Glomerular visceral epithelial cell (primary cell): ENCODE results near the gene UCN.
"Not testable (repeated sequence)": the region's sequence is repeated elsewhere in the genome, so short reads cannot be mapped to it uniquely, and the experiment has no call there.

ENCODE experiments used
- DNase-seq: peaks from one replicate; pipeline ENCODE4 v3.0.0-alpha.2; 2016; ENCODE audit errors: extremely low spot score

The UCN gene

GRCh38 chr2:27284996-27285395 lies 23.2 kb downstream of the UCN start:
- DNase-seq = no peak

GRCh38 chr2:27282892-27283291 lies 25.4 kb downstream of the UCN start:
- no peak for DNase-seq

- no peak for DNase-seq
Measured at GRCh38 chr2:27281855-27282559, 26.2 kb downstream of the UCN start, which contains the start of gene TRIM54. Gene TRIM54 (plus strand): TSS chr2:27282429. CDS start chr2:27282732, 303 bp downstream.

DNA sequence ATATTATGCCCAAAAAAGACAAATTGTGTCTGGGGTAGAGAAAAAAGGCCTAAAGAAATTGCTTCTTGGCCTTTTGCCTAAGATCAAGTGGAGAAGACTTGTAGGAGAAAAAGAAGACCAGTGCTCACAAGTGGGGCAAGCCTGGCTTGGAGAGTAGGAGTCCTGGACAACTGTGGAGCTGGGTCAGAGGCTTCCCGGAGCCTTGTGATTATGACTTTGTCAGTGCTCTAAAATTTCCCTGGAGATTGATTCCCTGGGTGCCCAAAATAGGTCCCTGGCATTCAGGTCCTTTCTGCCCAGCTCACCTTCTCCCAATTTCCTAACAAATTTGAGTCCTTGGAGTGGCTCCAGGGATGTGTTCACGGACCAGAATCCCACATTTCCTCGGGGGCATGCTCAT lies 26.8 kb downstream of the UCN start:
- DNase-seq = no peak

- no peak for DNase-seq
Measured at GRCh38 chr2:27280826-27281225, 27.4 kb downstream of the UCN start.

DNA sequence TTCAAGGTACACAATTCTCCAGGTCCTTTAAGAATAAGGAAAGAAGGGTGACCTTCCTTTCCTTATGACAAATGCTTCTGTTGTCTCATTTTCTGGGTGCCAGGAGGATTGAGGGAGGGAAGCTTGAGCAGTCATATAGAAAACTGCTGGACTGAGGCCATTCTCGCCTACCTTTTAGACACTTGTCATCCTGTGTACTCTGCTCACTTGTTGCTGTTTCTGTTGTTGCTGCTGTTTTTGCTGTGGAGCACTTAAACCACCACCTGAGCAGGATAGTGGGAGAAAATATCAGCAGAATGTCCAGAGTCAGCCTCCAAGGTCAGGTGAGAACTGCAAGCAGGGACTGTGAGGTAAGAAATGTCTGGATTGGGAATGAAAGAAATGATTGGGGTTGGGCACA lies 30.2 kb downstream of the UCN start:
- DNase-seq = no peak

DNA sequence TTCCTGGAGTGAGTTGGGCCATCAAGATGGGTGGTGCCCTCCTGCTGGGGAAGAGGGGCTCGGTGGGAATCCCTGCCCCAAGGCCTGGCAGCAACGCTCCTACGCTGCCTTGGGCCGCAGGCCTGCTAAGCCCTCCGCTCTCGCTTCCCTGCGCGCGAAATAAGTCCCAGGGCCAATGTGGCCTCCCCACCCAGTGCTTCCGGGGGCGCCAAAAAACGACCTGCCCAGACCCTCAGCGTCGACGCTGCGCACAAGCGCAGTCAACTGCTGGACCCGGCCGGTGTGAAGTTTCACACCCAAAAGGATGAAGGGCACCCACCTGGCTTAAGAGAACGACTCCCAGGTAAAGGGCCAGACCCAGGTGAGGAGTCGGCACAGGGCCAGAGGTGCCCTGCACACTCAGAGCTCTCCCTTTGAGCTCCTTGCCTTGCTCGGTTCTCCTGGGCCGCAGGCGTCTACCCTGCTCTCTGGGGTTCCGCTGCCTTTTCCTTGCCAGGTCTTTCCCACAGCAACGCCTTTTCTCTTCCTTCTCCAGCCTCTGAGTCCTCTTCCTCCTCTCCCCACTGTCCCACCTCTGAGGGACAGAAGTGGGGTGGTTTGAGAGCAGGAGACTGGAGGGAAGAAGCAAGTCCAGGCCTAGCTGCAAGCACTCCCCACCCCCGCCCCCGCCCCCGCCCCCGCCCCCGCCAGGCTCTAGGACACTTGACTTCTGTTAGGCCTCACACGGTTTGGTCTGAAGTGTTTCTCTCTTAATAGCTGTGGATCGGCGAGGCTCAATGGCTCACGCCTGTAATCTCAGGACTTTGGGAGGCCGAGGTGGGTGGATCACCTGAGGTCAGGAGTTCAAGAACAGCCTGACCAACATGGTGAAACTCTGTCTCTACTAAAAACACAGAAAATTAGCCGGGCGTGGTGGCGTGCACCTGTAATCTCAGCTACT lies 32.8 kb downstream of the UCN start, which contains the start of gene DNAJC5G:
TSS of gene DNAJC5G (plus strand) at position 223 of the 940 bp plus-strand sequence. CDS start 1,296 bp downstream, outside the sequence.
- no peak for DNase-seq

GRCh38 chr2:27272537-27273522 lies 35.4 kb downstream of the UCN start:
- DNase-seq = not testable (repeated sequence)

GRCh38 chr2:27271631-27272340 lies 36.5 kb downstream of the UCN start:
- DNase-seq = no peak

- no peak for DNase-seq
Measured at GRCh38 chr2:27270670-27271069, 37.6 kb downstream of the UCN start.

DNA sequence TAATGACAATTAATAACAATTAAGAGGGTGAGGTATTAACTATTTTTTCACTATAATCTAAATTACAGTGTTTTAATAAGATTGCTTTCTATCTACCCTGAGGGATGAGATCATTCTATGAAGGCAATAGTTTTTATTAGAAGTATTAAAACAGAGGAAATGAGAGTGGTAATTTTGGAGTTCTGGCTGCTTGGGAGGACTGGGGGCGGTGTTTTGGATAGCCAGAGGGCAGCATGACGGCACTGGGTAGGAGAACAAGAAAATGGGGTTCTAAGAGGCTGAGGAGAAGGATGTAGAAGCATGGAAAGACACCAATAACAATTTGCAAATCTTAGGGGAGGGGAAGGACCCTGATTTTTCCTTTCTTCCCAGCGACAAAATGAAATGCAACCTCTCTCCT lies 38.1 kb downstream of the UCN start:
- no peak for DNase-seq

DNA sequence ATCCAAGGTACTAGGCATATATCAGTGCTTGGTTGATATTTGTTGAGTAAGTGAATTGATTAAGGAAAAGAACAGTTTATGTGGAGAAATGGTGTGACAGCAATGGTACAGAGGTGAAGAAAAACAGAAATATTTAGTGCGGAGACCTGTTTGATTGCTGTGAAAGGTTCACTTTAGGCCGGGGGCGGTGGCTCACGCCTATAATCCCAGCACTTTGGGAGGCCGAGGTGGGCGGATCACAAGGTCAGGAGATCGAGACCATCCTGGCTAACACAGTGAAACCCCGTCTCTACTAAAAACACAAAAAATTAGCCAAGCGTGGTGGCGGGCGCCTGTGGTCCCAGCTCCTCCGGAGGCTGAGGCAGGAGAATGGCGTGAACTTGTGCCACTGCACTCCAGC lies 39.9 kb downstream of the UCN start:
- not testable (repeated sequence) for DNase-seq

DNA sequence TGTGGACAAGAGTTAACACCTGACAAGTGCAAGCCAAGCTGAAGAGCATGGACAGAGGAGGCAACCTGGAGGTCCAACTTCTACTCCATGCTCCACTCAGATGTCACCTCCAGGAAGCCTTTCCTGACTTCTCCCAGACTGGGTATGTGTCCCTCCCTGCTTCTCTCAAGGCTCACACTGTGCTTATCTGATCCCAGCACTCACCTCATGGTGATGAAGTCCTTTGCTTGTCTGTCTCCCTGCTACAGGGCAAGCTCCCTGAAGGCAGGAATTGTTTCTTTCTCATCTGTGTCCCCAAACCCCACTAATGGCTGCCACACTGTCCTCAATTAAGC lies 42.7 kb downstream of the UCN start:
- no peak for DNase-seq

- peak; percentile 47 for DNase-seq
Measured at GRCh38 chr2:27264753-27265535, 43.3 kb downstream of the UCN start.

DNA sequence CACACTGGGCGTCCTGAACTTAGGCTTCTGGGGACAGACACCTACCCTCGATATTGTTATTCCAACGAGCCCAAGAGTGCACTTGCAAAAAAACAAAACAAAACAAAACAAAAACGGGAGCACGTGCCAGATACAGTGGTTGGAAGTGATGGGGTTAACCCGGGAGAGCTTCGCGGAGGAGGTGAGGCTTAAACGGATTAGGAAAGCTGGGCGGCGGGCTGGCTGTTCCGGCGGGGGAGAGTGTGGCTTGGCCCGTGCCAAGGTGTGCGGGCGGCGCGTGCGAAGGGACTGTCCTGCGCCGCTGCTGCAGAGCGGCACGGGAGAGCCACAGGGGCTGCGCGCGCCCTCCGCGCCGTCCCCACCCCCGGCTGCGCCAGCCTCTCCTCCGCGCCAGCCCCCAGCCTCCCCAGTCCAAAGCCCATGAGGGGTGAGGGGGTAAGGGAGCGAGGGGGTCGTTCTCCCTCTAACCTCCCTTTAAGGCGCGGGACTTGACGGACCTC lies 43.9 kb downstream of the UCN start:
- DNase-seq = no peak

DNA sequence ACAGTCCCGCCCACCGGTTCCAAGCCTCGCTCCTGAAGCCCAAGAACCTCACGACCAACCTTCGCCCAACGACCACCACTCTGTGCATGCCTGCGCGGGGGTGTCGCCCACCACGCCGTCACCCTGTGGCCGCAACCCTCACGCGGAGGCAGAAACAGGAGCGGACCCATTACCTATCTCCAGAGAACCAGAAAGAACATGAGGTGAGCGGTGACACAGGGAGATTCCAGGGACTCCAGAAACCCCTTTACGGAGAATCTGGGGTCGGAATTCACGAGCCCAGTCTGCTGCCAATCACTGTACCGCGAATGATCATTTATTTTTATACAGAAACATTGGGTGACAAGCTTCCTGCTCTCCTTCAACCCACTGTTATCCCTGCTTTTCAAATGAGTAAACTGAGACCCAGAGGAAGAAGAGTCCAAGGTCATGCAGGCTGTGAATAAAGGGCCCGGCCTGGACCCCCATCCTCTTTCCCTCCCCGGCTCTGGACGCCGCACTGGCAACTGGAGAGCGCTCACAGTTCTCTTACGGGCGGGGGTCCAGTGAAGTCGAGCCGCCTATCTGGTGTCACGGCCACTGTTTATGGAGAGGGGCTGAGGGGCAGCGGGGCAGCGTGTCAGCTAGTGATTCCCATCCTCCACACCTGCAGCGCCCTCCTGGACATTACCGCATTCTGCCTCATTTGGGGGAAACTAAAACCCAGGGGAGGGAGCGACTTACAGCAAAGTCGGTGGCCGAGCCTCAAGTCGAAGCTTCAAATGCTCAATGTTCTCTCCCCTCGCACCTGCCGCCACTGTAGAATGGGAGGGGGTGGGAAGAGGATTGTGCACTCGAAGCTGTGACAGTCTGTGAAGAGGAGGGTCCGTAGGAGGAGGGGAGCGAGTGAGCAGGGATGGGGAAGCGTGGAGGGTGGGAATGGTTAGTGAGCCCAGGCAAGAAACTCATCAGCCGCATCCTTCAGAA lies 44.7 kb downstream of the UCN start:
- DNase-seq = no peak

- DNase-seq = peak; percentile 33
Measured at GRCh38 chr2:27262379-27263286, 45.6 kb downstream of the UCN start, which contains the start of gene SLC30A3. Gene SLC30A3 (minus strand): TSS chr2:27263047. CDS start chr2:27262906, 141 bp downstream.

GRCh38 chr2:27261926-27262298 lies 46.3 kb downstream of the UCN start:
- no peak for DNase-seq
